SK-N-SH (cell line): ENCODE data around the gene NAXE. TPM values are rescaled to one million over a fixed set of nuclear protein-coding genes. Genes with fewer than 3 reads are reported as not detected.
"Not testable (repeated sequence)": the region's sequence is repeated elsewhere in the genome, so short reads cannot be mapped to it uniquely, and the experiment has no call there.

Experiments used
- CTCF ChIA-PET: fragments of 300-600, 350-600 bp; formaldehyde crosslinking; extraction: SDS; loops from one replicate; lab custom pipeline; 2021; lab: Yijun Ruan, JAX
- POLR2A ChIA-PET: fragments of 350-600 bp; sonication (Branson Sonifier 250); formaldehyde crosslinking; extraction: SDS; loops from one replicate; lab custom pipeline; 2020; ENCODE audit warnings: antibody characterized with exemption, inconsistent platforms; lab: Yijun Ruan, JAX
- DNase-seq: peaks from one replicate; pipeline ENCODE4 v3.0.0; 2012
- H2AFZ ChIP-seq: fragments of 200-600 bp; sonication (generic); 2 replicates; pipeline ENCODE4 v1.8.1; 2016; ENCODE audit warnings: antibody characterized with exemption, mild to moderate bottlenecking, low read depth
- H3F3A ChIP-seq: fragments of 200-600 bp; sonication (generic); replicated peaks from 2 replicates; pipeline ENCODE3; 2016; ENCODE audit warnings: antibody characterized with exemption, mild to moderate bottlenecking; ENCODE audit not compliant: insufficient read depth
- H3K27ac ChIP-seq, 2 experiments: fragments of 200-500 bp in 1 of 2; fragments of 200-600 bp in 1 of 2; sonication (Bioruptor generic) in 1 of 2; sonication (generic), shearing (Covaris generic) in 1 of 2; 2 replicates each; pipeline versions ENCODE4 v1.5.1 to v1.6.1; 2014 to 2016; ENCODE audit warnings: low read depth in 2 of 2, inconsistent platforms in 1 of 2, low read length in 1 of 2, mild to moderate bottlenecking in 1 of 2, mixed read lengths in 1 of 2
- H3K27me3 ChIP-seq: fragments of 200-600 bp; sonication (generic), shearing (Covaris generic); 2 replicates; pipeline ENCODE4 v1.6.1; 2016; ENCODE audit warnings: mixed run types; ENCODE audit not compliant: insufficient read depth
- H3K36me3 ChIP-seq, 2 experiments: fragments of 200-500 bp in 1 of 2; fragments of 200-600 bp in 1 of 2; sonication (Bioruptor generic) in 1 of 2; sonication (generic) in 1 of 2; replicated peaks in 1 of 2; 2 replicates each; pipeline versions ENCODE3 to v1.5.1; 2014 to 2016; ENCODE audit warnings: low read length in 1 of 2, mild to moderate bottlenecking in 1 of 2; ENCODE audit not compliant: insufficient read depth in 2 of 2, control insufficient read depth in 1 of 2
- H3K4me1 ChIP-seq, 2 experiments: fragments of 200-500 bp in 1 of 2; fragments of 200-600 bp in 1 of 2; sonication (Bioruptor generic) in 1 of 2; sonication (generic), shearing (Covaris generic) in 1 of 2; 2 replicates each; pipeline versions ENCODE4 v1.5.1 to v1.6.1; 2014 to 2016; ENCODE audit warnings: low read depth in 1 of 2, low read length in 1 of 2, mixed run types in 1 of 2; ENCODE audit not compliant: insufficient read depth in 2 of 2, control insufficient read depth in 1 of 2
- H3K4me2 ChIP-seq: fragments of 200-600 bp; sonication (generic), shearing (Covaris generic); 2 replicates; pipeline ENCODE4 v1.6.1; 2017; ENCODE audit warnings: mixed run types
- H3K4me3 ChIP-seq, 2 experiments: fragments of 200-500 bp in 1 of 2; fragments of 200-600 bp in 1 of 2; sonication (Bioruptor generic) in 1 of 2; sonication (generic), shearing (Covaris generic) in 1 of 2; 2 replicates each; pipeline versions ENCODE4 v1.5.1 to v1.8.1; 2014 to 2016; ENCODE audit warnings: low read depth in 2 of 2, inconsistent platforms in 1 of 2, low read length in 1 of 2, mild to moderate bottlenecking in 1 of 2, mixed read lengths in 1 of 2, moderate library complexity in 1 of 2
- H3K79me2 ChIP-seq: fragments of 200-600 bp; sonication (generic); 2 replicates; pipeline ENCODE4 v1.8.1; 2017; ENCODE audit warnings: mild to moderate bottlenecking; ENCODE audit not compliant: insufficient read depth
- H3K9ac ChIP-seq: fragments of 200-600 bp; sonication (generic); 2 replicates; pipeline ENCODE4 v1.6.1; 2017; ENCODE audit warnings: mixed run types
- H3K9me2 ChIP-seq: fragments of 200-600 bp; sonication (generic); 2 replicates; pipeline ENCODE4 v1.6.1; 2017; ENCODE audit warnings: mixed run types
- H3K9me3 ChIP-seq: fragments of 200-600 bp; sonication (generic); 2 replicates; pipeline ENCODE4 v1.6.1; 2017; ENCODE audit warnings: mixed run types, mild to moderate bottlenecking, moderate library complexity
- H4K20me1 ChIP-seq: fragments of 200-600 bp; sonication (generic); 2 replicates; pipeline ENCODE4 v1.6.1; 2017; ENCODE audit warnings: mild to moderate bottlenecking, mixed run types; ENCODE audit not compliant: insufficient read depth
- ELF1 ChIP-seq: IDR thresholded peaks from 2 replicates; pipeline ENCODE4 v1.4.0; 2012
- EP300 ChIP-seq, 2 experiments: IDR thresholded peaks; 2 replicates each; pipeline versions ENCODE4 v1.4.0 to v1.6.1; 2012; ENCODE audit warnings: borderline replicate concordance in 1 of 2, low read depth in 1 of 2, low read length in 1 of 2
- FOXM1 ChIP-seq: IDR thresholded peaks from 2 replicates; pipeline ENCODE4 v1.4.0; 2012; ENCODE audit warnings: low read depth, mild to moderate bottlenecking
- GABPA ChIP-seq: IDR thresholded peaks from 2 replicates; pipeline ENCODE4 v1.4.0; 2012; ENCODE audit warnings: low read depth, mild to moderate bottlenecking
- MXI1 ChIP-seq: IDR thresholded peaks from 2 replicates; pipeline ENCODE4 v1.6.1; 2012; ENCODE audit warnings: mild to moderate bottlenecking, low read depth, low read length, improper control_type of control experiment
- POLR2AphosphoS5 ChIP-seq: IDR thresholded peaks from 2 replicates; pipeline ENCODE4 v1.6.1; 2012; ENCODE audit warnings: low read depth, low read length
- RAD21 ChIP-seq: IDR thresholded peaks from 2 replicates; pipeline ENCODE4 v1.6.1; 2012; ENCODE audit warnings: mild to moderate bottlenecking, low read length
- SMC3 ChIP-seq: IDR thresholded peaks from 2 replicates; pipeline ENCODE4 v1.6.1; 2012; ENCODE audit warnings: low read depth, low read length, improper control_type of control experiment
- WGBS: methylation state at CpG from one replicate; pipeline ENCODE4 v1.1.6; 2017; ENCODE audit warnings: low lambda C conversion rate; 5-methylcytosine and 5-hydroxymethylcytosine counted together
- polyA plus RNA-seq, 3 experiments: library from polyadenylated mRNA; depleted of rRNA; stranded (reverse); fragments of >200 nt; gene quantifications; 2 replicates each; pipeline ENCODE4 v1.2.3, GENCODE V29; 2012
- TF ChIP-seq, protein P1 (sequence below): fragments of 200-600 bp; sonication (generic); IDR thresholded peaks from 2 replicates; pipeline ENCODE4 v1.6.1; 2017; ENCODE audit warnings: antibody characterized with exemption, mild to moderate bottlenecking, moderate library complexity

The NAXE gene
- polyA plus RNA-seq, 1 of the 3 experiments (the other 2 are of a cell fraction), result 98.4 TPM

DNA sequence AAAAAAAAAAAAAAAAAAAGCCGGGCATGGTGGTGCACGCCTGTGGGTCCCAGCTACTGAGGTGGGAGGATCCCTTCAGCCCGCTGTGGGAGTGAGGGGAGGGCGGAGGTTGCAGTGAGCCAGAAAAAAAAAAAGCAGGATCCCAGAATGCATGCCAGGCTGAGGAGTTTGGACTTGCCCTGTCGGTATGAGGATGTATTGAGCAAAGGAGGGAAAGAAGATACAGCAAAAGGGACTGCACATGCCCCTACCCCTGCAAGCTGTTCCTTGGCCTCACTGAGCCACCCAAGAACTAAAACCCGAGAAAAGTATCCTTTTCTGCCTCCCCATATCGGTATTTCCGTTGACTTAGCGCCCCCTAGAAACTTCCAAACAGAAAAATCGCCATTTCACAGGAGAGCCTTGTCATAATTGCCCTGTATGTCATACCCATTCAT is 11.0 kb downstream of the NAXE start:
- Histone ChIP-seq H3K36me3 (peaks cover 13 to 20% of the 10 kb centered on the region in 2 experiments), H3K9ac (no peak overlapping the region), H3K4me2 (peak overlapping the region; percentile 85; the same call in 1 of the 2 replicates), H3K4me3 (no peak overlapping the region), H3K9me2 (no peaks in the 10 kb centered on the region), H3K4me1 (peaks cover 6 to 9% of the 10 kb centered on the region in 2 experiments; a peak in 2 of 4 replicates), H3K9me3 (no peaks in the 10 kb centered on the region), H4K20me1 (no peaks in the 10 kb centered on the region), H2AFZ (no peak overlapping the region), H3K27me3 (no peaks in the 10 kb centered on the region), H3K79me2 (peaks cover 32% of the 10 kb centered on the region), H3F3A (peaks cover 13% of the 10 kb centered on the region), H3K27ac (no peak overlapping the region)
- ChIA-PET POLR2A (interaction anchor here (1.8 kb wide), 1 partner anchor 11 kb away, joined by 15 read pairs; the partner anchor contains the start of gene NAXE), CTCF (interaction anchor here (0.6 to 3.6 kb wide), 9 partner anchors 8 to 157 kb away, joined by 3 to 24 read pairs (median 6); partner anchors contain the start of genes HAPLN2 and NAXE)
- DNase-seq, result no peak
- no peak for TF ChIP-seq EP300 (IDR thresholded peaks at IDR 0.05; ENCODE audit: borderline replicate concordance in 1 of 2, low read depth in 1 of 2, low read length in 1 of 2)
- TF ChIP-seq, protein P1, sequence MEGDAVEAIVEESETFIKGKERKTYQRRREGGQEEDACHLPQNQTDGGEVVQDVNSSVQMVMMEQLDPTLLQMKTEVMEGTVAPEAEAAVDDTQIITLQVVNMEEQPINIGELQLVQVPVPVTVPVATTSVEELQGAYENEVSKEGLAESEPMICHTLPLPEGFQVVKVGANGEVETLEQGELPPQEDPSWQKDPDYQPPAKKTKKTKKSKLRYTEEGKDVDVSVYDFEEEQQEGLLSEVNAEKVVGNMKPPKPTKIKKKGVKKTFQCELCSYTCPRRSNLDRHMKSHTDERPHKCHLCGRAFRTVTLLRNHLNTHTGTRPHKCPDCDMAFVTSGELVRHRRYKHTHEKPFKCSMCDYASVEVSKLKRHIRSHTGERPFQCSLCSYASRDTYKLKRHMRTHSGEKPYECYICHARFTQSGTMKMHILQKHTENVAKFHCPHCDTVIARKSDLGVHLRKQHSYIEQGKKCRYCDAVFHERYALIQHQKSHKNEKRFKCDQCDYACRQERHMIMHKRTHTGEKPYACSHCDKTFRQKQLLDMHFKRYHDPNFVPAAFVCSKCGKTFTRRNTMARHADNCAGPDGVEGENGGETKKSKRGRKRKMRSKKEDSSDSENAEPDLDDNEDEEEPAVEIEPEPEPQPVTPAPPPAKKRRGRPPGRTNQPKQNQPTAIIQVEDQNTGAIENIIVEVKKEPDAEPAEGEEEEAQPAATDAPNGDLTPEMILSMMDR, result peak; percentile 63
- peak; percentile 29; the same call in 1 of the 2 replicates for TF ChIP-seq RAD21
- WGBS, result 59% methylated on average over 10 of the region's 10 CpGs

DNA sequence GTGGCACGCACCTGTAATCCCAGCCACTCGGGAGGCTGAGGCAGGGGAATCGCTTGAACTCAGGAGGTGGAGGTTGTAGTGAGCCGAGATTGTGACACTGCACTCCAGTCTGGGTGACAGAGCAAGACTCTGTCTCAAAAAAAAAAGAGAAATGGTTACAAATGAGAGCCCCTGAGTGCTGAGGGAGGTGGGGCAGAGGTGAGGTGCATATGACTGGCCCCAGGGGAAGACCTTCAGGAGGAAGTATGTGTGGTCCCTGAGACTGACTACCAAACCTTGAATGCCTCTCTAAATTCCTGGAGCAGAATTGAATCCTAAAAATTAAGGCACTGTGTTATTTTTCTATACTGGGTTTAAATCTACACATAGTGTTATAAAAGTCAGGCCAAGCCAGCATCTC is 15.8 kb downstream of the NAXE start:
- H4K20me1 ChIP-seq, H3K27me3 ChIP-seq, H2AFZ ChIP-seq, H3K9me3 ChIP-seq, H3K9me2 ChIP-seq, H3K4me1 ChIP-seq, CTCF ChIA-PET, H3K9ac ChIP-seq, H3K4me3 ChIP-seq, H3K4me2 ChIP-seq, DNase-seq, POLR2A ChIA-PET, H3K27ac ChIP-seq, H3K36me3 ChIP-seq, H3K79me2 ChIP-seq: not testable (repeated sequence)
- WGBS, result 66% methylated on average over 4 of the region's 4 CpGs
- peaks cover 11% of the 10 kb centered on the region for H3F3A ChIP-seq

DNA sequence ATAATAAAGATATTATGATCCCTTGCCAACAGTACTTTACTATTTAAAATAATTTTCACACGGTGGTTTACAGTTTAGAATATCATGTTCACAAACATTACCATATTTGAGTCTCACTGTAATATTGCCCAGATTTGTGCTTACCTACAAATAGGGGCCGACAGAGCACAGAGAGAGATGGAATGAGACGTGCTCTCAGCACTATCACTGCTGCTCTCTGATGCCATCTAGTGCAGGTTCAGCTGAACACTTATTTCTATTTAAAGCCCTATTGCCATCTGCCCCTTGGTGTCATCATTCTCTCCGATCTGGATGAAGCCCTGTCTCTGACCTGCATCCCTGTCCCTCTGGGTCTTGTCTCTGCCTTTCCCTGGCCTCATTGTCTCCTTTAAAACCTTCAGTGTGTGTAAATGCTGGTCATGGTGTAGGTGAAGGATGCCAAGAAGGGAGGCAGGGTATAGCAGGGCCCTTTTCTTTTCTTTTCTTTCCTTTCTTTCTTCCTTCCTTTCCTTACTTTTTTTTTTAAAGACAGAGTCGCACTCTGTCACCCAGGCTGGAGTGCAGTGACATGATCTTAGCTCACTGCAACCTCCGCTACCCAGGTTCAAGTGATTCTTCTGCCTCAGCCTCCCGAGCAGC is 16.6 kb downstream of the NAXE start:
- Histone ChIP-seq H3K79me2 (no peaks in the 10 kb centered on the region), H3K27ac (no peak overlapping the region), H2AFZ (peak overlapping the region; percentile 33), H3K9me2 (no peaks in the 10 kb centered on the region), H3K9ac (no peak overlapping the region), H3K9me3 (no peaks in the 10 kb centered on the region), H3K27me3 (no peaks in the 10 kb centered on the region), H3K36me3 (no peaks in the 10 kb centered on the region), H3F3A (peaks cover 11% of the 10 kb centered on the region), H3K4me1 (peaks cover 0 to 2% of the 10 kb centered on the region in 2 experiments; a peak in 1 of 4 replicates), H3K4me2 (0 out of 2 replicates have a peak overlapping the region, but pooled peaks have one; percentile 12), H4K20me1 (no peaks in the 10 kb centered on the region), H3K4me3 (peak overlapping the region in 1 of 2 experiments; percentile 18; a peak in 1 of 4 replicates)
- POLR2A ChIA-PET, result interaction anchor here (1.1 kb wide), 1 partner anchor 16 kb away, joined by 3 read pairs; the partner anchor contains the start of gene NAXE
- 22% methylated on average over 7 of the region's 7 CpGs for WGBS
- TF ChIP-seq RAD21, result peak; percentile 81
- no peak for TF ChIP-seq POLR2AphosphoS5
- TF ChIP-seq SMC3, result peak; percentile 90
- no peak for TF ChIP-seq FOXM1
- no peak for TF ChIP-seq ELF1
- TF ChIP-seq, protein P1, result peak; percentile 81
- no peak for TF ChIP-seq GABPA
- TF ChIP-seq MXI1, result 0 out of 2 replicates have a peak, but pooled peaks have one; percentile 18
- peak; percentile 65 for DNase-seq
- CTCF ChIA-PET, result interaction anchor here (0.6 to 3.2 kb wide), 34 partner anchors 9 to 237 kb away, joined by 3 to 104 read pairs (median 6); partner anchors contain the start of genes HAPLN2, IQGAP3, MEF2D and NAXE
